Suppressor macrophage treated with lipopolysaccharide for 4 hours (primary cell): Measurements from ENCODE around the gene SVOP.

ENCODE experiments used
- DNase-seq: peaks from one replicate; pipeline ENCODE4 v3.0.0-alpha.2; 2020

SVOP gene

DNA sequence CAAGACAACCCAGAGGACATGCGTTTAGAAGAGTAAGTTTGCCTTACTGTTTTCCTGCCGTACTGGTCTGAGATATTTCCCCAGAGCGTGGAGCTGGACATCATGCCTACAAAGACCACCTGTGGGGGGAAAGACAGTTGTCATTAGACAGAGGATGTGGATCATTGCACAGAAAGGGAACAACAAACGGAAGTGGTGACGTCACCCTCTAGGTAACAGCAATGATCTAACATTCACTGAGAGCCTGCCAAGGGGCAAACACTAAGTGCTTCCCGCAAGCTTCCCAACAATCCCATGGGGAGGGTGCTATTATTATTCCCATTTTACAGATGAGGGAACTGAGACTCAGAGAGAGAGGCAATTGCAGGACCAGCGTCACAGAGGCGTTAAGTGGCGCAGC lies 48.5 kb downstream of the SVOP start:
- no peak for DNase-seq

DNA sequence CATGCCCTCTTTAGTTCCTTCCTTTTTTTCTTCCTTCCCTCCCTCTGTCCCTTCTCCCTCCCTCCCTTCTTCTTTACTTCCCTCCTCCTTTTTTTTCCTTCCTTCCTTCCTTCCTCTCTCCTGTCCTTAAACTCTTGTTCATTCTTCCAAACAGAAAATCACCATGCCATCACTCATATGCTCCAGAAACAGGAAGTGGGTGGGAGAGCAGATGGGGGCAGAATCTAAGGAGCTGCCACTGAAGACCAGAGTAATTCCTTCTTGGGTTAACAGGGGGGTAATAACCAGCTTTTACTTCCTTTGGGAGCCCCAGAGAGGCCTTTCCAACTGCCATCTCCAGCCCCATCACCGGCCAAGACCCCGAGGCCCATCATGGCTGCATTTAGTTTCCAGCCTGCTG lies 51.2 kb downstream of the SVOP start:
- no peak for DNase-seq

DNA sequence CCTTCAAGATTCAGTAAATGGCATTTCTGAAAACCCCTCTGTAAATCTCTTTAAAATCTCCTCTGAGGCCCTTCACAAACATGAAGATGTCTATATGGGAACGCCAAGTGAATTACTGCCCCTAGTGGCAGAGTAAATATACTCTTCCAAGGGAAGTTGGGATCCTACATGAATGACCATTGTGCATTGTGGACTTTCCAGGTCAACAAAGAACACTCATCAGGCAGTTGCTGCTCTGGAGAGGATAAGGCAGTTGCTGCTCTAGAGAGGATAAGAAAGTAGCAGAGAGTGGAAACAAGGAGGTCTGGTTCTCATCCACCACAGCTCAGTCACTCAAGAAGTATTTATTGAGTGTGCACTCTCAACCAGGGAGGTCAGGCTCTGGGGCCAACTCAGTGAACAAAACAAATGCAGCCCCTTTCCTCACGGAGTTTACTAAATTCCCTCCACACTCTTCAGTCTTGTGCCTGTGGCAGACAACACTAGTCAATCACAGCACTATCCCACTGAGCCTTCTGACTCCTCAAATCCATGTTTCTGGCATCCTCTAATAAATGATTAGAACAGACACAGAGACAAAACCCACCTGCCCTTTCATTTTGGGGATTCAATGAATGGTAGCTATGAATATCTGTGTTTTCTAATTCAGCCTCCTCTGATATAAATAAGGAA lies 52.9 kb downstream of the SVOP start:
- peak; percentile 41 for DNase-seq

DNA sequence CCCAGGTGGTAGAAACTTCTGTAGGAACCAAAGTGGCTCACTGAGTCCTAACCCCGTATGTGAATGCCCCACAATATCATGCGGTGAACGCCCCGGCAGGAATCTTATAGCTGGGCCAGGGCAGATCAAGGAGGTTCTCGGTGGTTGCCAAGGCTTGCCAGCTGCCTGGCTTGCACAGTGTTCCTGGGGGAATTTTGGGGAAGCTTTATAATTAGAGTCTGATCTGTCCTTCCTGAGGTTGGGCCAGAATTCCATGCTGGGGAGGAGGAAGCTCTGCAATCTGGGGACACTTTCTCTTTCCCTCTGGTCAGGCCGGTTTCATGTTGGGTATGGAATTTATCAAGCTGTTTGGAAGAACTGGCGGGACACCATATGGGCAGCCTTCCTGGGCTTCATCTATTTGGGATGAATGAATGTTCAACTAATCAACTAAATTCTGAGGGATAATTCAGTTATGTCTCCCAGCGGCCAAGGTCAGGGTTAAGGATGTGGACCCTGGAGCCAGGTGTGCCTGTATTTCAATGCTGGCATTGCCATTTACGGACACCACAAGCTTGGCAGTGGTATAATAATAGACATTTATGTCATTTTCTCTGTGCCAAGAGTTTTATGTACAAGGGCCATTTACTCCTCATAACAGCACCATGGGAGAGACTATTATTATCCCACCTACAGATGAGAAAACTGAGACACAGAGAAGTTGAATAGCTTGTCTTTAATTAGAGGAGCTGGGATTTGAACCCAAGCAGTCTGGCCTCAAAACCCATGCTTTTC lies 54.3 kb downstream of the SVOP start:
- DNase-seq = no peak

- no peak for DNase-seq
Observed at GRCh38 chr12:108965886-108966285, 55.0 kb downstream of the SVOP start.

GRCh38 chr12:108964371-108965352 lies 56.2 kb downstream of the SVOP start:
- no peak for DNase-seq

DNA sequence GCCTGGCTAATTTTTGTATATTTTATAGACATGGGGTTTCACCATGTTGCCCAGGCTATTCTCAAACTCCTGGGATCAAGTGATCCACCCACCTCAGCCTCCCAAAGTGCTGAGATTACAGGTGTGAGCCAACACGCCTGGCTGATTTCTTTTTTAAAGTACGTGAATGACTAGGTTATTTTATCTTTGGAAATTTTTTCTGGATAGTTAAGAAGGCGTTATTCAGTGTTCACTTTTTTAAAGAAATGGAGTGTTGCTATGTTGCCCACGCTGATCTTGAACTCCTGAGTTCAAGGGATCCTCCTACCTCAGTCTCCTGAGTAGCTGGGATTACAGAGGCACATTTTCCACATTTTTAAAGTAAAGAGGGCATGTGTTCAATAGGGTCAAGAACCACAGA lies 58.6 kb downstream of the SVOP start:
- no peak for DNase-seq

DNA sequence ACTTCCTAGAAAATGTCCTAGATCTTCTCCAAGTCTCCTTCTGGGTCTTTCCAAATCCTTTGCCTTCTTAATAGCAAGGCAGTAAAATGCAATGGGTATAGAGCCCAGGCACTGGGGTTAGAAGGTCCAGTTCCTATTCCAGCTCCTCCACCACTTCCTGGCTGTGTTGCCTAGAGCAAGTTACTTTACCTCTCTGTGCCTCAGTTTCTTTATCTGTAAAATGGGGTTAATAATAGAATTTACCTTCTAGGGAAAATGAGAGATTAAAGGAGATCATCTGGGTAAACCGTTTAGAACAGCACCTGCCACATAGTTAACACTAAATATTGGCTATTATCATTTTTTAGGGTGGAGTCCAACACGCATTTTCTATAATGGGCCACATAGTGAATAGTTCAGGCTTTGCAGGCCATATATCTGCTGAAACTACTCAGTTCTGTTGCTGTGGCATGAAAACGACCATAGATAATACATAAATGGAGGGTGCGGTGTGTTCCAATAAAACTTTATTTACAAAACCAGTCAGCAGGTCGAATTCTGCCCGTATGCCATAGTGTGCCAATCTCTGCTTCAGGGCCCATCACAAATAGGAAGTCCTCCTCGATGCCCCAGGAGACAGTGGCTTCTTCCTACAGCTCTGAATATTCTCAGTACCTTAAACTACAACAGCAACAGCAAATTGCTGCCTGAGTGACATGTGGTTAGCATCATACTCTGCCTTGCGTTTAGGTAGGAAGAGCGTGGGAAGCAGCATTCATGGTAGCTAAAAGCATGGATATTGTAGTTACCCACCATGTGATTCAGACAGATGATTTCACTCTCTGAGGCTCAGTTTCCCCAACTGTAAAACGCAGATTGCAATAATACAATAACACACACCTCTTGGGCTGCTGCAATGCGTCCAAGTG lies 60.9 kb downstream of the SVOP start:
- no peak for DNase-seq

DNA sequence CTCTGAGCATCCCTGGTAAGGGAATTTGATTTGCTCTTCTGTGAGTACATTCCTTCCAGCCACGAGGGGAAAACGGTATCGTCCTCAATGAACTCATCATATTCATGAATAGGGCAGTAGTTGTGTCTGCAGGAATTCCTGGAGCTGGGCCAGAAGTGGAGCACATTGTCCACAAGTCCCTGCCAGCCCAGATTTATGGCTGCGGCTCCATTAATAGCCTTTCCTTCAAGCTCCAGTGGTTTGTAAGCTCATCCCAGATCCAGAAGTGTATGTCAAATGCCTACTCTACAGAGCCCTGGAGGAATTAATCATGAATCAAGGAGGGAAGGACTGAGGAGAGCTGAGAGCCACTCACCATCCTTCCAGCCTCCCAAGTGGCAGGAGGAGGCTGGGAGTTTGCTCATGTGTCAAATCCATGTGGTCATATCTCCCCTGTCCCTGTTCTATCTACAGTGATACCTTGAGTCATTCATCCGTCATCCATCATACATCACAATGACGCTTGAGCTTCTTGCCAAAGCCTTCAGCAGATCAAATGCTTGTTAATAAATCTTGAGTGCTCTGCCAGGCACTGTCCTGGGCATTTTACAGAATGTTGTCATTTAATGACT lies 65.5 kb downstream of the SVOP start:
- DNase-seq = no peak

DNA sequence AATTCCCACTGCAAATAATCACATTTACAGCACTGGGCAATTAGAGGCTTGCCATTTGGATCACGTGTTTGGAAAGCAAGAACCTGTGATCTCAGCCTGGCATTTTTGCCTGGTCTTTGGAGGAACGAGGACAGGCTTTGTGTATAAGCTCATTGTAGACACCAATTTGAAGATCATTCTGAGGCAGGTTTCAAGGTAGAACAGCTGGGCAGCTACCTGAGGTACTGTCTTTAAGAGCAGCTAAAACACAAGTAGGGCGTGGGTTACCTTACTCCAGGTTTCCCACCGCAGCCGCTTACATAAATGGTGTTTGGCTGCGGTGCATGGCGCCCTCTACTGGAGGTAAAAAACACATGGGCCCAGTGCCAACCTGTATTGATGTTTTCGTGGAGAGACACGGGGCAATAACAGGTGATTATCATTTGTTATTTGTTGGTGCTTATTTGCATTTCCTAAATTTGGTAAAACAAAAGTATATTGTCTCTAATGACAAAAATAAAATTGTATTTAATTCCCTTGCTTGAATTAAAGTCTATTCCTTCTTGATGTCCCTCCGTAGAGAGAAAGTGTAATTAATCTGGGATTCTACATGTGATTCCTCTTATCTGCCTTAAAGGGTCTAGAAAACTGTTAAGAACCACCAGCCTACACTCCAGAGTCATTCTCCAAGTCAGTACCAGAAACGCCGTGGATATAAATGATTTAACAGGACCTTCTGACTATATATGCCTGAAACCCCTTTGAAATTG lies 69.7 kb downstream of the SVOP start:
- DNase-seq = peak; percentile 70

GRCh38 chr12:108949976-108950375 lies 70.9 kb downstream of the SVOP start:
- no peak for DNase-seq

GRCh38 chr12:108948367-108948766 lies 72.5 kb downstream of the SVOP start:
- peak; percentile 76 for DNase-seq

DNA sequence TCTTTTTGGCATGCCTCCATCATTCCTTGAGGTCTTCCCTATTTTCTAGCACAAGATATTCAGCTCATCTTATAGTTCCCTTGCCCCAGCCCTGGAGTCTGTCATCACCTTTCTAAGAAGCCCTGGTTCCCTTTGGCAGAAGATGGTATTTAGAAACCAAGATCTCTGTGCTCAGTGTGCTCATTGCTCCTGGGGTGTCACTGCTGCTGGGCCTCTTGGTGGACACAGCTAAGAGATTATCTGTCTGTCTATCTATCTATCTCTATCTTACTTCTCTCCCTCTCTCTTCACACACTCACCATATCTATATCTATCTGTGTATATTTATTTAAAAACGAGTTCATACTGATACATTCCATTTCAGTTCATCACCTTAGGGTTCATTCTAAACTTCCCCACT lies 73.8 kb downstream of the SVOP start:
- DNase-seq = no peak

- DNase-seq = no peak
Observed at GRCh38 chr12:108940138-108940537, 80.7 kb downstream of the SVOP start.

- peak; percentile 31 for DNase-seq
Observed at GRCh38 chr12:108939594-108939993, 81.3 kb downstream of the SVOP start.

DNA sequence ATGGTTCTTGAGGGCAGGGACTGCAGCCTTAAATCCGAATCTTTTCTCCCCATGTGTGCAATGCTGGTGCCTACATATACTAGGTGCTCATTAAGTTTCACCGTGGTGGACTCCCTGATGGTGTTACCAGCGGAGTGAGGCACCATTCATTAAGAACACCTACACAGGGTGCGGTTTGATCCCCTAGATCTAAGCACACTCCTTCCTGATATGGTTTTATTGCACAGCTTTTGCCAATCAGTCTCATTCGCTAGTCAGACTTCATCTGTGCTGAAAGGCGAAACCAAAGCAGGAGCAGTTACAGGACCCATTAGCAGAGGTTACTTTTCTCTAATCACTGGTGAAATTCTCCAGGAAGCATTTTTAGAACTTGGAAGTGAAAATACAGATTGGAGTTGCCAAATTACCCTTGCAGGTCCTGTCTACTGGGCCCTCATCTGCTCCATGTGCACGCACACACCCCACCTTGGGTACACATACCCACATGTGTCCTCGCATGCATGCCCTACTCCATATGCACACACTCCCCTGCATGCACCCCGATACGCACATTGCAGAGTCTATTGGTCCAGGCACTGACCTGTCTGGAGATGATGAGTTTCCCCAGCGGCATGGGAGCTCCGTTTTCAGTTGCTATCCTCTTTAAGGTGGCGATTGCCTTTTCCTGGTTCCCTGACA lies 82.5 kb downstream of the SVOP start:
- DNase-seq = no peak

- no peak for DNase-seq
Observed at GRCh38 chr12:108935159-108935763, 85.6 kb downstream of the SVOP start.

DNA sequence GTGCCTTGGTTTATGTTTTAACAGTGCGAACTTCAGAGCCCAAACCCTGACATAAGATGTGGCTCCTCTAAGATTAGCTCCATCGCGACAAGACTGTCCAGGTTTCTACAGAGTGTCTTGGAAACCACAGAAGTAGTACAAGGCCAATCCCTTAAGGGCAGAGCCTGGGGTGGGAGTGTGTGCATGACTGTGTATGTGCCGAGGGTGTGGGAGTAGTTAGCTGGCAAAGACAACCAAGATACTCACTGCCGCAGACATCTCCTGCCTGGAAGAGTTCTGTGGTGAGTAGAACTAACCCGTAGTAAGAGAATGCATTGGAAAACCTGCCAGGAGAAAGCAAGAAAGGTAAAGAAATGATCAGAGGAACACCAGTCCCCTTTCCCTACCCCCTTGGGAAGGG lies 86.9 kb downstream of the SVOP start:
- DNase-seq = no peak

- DNase-seq = no peak
Observed at GRCh38 chr12:108930756-108931155, 90.1 kb downstream of the SVOP start.

DNA sequence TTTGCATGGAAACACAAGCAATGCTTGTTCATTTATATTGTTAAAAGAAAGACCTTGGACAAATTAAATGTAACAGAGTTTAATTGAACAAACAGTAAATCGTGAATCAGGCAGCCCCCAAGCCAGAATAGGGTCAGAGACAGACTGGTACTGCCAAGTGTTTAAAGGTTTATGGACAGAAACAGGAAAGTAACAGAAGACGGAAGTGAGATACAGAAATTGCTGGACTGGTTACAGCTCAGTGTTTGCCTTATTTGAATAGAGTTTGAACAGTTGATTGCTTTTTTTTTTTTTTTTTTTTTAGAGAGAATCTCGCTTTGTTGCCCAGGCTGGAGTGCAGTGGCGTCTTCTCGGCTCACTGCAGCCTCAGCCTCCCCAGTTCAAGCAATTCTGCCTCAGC lies 90.7 kb downstream of the SVOP start:
- peak; percentile 23 for DNase-seq
